ENCODE measurements around the gene DRGX. TPM values are rescaled to one million over a fixed set of nuclear protein-coding genes. Genes with fewer than 3 reads are reported as not detected.

The DRGX gene
- total and polyA plus RNA-seq, 2 of the 4 experiments (the other 2 are of a cell fraction), result not detected

GRCh38 chr10:49360271-49361177, 35.4 kb downstream of the DRGX start (continued):
- no peak for TF ChIP-seq CTCF (conservative IDR thresholded peaks at IDR 0.05; ENCODE audit: low read depth, low read length)

Data from IMR-90 (cell line).